GM18867 (cell line): ENCODE measurements around the gene PLSCR1.
"Not testable (repeated sequence)": the region's sequence is repeated elsewhere in the genome, so short reads cannot be mapped to it uniquely, and the experiment has no call there.

ENCODE experiments used
- ATAC-seq: cut with Tn5 transposase; IDR thresholded peaks from one replicate; pipeline ENCODE4 v1.9.1; 2021; ENCODE audit warnings: mild to moderate bottlenecking, moderate library complexity; ENCODE audit not compliant: unreplicated experiment

The PLSCR1 gene

GRCh38 chr3:146485297-146485696, 59.1 kb downstream of the PLSCR1 start:
- ATAC-seq: no peak

GRCh38 chr3:146476094-146476740, 68.2 kb downstream of the PLSCR1 start:
- no peak for ATAC-seq

- not testable (repeated sequence) for ATAC-seq
Observed at GRCh38 chr3:146474976-146475375, 69.4 kb downstream of the PLSCR1 start.

DNA sequence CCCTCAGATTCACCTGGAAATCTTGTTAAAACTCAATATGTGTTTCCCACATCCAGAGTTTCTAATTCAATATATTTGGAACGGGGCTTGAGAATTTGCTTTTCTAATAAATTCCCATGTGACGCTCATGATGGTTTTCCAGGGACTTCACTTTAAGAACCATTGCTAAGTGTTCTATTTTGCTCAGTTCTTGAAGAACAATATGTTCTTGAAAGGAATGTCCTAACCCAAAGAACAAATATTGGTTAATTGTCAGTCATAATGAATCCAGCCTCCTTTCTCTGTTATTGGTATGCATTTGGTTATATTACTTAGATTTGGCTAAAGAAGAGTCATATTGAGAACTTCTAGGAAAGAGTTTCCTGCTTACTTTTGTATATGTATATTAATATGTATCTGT, 70.7 kb downstream of the PLSCR1 start:
- ATAC-seq: no peak

DNA sequence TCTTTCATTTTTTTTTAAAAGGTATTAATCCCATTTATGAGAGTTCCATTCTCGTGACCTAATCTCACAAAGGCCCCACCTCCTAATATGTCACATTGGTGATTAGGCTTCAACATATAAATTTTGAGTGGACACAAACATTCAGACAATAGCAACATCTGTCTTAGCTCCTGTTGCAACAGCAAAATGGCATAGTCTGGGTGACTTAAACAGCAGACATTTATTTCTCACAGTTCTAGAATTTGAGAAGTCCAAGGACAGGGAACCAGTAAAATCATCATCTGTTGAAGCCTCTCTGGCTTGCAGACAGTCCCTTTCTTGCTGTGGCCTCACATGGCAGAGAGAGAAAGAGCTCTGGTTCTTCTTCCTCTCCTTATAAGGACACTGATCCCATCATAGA, 71.8 kb downstream of the PLSCR1 start:
- ATAC-seq: no peak

GRCh38 chr3:146471012-146471411, 73.4 kb downstream of the PLSCR1 start:
- no peak for ATAC-seq

- no peak for ATAC-seq
Observed at GRCh38 chr3:146470425-146470990, 73.9 kb downstream of the PLSCR1 start.

GRCh38 chr3:146469150-146470017, 75.0 kb downstream of the PLSCR1 start, which contains the start of gene PLSCR2:
Gene PLSCR2 (minus strand): TSS chr3:146469561. CDS start chr3:146459904, 9,657 bp downstream.
- ATAC-seq: peak; percentile 97

DNA sequence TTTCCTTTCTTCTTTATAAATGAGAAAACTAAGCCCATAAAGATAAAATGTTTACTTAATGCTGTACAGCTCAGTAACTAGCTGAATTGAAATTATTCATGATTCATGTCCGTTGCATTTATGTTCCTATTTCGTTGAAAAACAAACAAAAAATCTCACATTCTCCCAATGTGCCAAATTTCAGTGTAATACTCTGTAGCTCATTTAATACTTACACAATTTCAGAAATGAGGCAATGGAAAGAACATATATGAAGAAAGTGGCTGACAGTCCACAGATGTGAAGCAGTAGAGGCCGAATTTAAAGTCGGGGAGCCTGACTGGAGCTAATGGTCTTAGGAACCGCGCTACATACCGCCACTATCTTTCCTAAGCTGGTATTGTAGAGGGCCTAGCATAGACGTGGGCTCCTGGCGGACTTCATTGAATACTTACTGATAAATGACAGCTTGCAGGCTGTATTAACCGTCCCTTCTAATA, 75.7 kb downstream of the PLSCR1 start:
- no peak for ATAC-seq

DNA sequence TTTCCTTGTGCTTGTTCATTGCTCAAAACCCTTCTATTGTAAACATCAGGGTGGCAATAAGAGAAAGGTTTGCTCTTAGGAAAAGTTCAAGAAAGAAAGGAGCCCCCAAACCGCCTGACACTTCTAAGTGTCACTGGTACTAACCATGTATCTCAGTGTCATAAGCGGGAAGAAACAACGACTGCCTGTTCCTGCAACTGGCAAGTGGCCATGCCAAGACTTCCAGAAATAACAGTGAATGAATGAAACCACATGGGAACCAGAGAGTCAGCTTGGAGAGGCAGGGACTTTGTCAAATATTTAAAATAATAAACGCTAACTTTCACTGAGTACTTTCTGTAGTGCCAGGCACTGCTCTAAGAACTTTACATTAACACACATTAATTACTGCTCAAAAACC, 76.2 kb downstream of the PLSCR1 start:
- no peak for ATAC-seq

GRCh38 chr3:146466604-146467003, 77.8 kb downstream of the PLSCR1 start:
- ATAC-seq: no peak

DNA sequence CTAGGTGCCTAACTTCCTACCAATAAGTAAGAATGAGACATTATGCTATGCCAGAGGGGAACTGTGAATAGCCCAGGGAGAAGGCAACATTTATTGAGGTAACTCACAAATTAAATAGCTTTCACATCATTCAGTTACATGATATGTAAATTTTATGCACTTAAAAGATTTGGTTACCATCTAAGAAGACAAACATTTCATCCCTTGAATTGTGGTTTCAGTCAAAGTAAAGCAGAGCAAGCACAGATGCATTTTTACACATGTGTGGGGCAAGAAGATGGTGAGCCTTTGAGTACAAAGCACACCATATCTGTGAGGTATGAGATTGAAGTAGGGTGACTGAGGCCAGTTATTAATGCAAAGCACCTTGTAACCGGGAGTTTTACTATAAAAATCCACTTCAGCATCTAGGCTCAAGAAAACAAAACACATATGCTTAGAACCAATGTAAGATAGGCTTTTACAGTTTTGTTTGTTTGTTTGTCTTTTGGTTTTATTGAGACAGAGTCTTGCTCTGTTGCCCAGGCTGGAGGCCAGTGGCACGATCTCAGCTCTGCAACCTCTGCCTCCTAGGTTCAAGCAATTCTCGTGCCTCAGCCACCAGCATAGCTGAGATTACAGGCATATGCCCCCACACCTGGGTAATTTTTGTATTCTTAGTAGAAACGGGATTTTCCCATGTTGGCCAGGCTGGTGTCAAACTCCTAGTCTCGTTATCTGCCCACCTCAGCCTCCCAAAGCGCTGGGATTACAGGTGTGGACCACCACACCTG, 78.5 kb downstream of the PLSCR1 start:
- no peak for ATAC-seq
